Measurements from ENCODE around the gene CCNK.

The CCNK gene

DNA sequence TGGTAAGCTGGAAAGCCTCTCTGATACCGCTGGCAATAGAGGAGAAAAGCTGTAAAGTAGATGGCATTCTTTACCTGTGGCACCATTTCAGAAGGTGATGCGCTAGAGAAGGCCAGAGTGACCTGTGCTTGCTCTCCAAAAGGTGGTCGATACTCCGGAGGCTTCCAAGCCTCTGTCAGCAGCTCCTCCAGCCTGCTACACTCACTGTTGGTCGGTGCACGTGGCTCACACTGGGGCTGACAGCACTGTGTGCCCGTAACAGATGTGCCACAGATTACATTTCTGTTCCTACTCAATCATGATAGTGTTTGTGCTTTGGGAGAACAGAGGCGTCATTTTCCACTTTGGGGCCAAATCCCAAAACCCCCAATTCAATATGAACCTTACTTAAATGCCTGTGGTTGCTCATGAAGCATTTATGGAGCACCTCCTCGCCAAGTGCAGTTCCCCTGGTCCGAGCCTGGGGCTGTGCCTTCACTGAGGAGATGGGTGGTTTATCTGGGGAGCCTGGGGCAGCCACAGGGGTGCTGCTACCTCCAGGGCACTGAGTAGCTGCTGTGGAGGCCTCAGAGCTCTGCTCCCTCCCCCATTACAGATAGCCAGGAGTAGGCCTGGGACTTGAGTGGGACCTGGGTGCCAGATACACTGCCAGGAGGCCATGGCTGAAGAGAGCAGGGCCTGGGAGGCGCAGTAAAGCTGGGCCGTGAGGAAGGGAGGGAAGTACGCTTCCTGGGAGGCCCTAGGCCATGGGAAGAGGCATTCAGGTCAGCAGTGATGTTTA lies 26.8 kb downstream of the CCNK start:
- TF ChIP-seq, protein P1, sequence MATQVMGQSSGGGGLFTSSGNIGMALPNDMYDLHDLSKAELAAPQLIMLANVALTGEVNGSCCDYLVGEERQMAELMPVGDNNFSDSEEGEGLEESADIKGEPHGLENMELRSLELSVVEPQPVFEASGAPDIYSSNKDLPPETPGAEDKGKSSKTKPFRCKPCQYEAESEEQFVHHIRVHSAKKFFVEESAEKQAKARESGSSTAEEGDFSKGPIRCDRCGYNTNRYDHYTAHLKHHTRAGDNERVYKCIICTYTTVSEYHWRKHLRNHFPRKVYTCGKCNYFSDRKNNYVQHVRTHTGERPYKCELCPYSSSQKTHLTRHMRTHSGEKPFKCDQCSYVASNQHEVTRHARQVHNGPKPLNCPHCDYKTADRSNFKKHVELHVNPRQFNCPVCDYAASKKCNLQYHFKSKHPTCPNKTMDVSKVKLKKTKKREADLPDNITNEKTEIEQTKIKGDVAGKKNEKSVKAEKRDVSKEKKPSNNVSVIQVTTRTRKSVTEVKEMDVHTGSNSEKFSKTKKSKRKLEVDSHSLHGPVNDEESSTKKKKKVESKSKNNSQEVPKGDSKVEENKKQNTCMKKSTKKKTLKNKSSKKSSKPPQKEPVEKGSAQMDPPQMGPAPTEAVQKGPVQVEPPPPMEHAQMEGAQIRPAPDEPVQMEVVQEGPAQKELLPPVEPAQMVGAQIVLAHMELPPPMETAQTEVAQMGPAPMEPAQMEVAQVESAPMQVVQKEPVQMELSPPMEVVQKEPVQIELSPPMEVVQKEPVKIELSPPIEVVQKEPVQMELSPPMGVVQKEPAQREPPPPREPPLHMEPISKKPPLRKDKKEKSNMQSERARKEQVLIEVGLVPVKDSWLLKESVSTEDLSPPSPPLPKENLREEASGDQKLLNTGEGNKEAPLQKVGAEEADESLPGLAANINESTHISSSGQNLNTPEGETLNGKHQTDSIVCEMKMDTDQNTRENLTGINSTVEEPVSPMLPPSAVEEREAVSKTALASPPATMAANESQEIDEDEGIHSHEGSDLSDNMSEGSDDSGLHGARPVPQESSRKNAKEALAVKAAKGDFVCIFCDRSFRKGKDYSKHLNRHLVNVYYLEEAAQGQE (IDR thresholded peaks at IDR 0.05; ENCODE audit: insufficient read depth in 1 of 2, low read depth in 2 of 2, low read length in 2 of 2) = no peak
- TF ChIP-seq POLR2AphosphoS5 (IDR thresholded peaks at IDR 0.05; ENCODE audit: low read depth, low read length) (no peak), TAF1 (IDR thresholded peaks at IDR 0.05; ENCODE audit: borderline replicate concordance, insufficient read depth, low read length) (no peak), FOXP2 (optimal IDR thresholded peaks at IDR 0.05; ENCODE audit: borderline replicate concordance, extremely low read depth, extremely low read length, insufficient read depth) (no peak), SIN3A (IDR thresholded peaks at IDR 0.05; ENCODE audit: borderline replicate concordance, insufficient read depth, low read length) (no peak)

DNA sequence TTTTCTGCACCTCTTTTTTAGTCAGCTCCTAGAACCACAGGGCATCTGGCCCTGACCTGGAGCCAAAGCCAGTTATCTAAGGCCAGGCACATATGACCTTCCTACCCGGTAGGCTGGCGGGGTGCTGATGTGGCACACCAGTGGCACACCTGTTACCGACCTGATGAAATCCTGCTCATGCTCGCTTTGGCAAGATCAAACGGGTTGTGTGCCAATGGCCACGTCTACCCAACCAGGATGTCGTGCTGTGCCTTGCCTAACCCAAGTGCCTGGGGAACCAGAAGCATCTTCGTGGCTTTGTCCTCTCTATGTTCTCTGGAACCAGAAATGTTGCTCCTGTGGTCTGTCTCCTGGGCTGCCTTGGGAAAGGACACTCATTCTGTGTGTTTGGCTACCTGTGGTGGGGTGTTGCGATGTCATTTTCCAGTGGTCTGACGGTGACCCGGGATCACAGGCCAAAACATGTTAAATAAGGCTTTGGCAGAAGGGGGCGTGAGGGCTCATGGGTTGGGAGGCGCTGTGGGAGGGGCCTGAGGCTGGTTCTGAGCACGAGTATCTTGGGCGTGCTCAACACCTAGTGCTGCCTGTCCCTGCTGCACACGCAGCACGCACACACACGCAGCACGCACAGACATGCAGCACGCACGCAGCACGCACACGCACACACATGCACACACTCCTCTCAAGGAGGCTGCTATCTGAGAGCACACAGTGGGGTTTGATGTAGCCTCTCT lies 27.9 kb downstream of the CCNK start:
- TF ChIP-seq FOXP2 (optimal IDR thresholded peaks at IDR 0.05; ENCODE audit: borderline replicate concordance, extremely low read depth, extremely low read length, insufficient read depth) (no peak), TAF1 (IDR thresholded peaks at IDR 0.05; ENCODE audit: borderline replicate concordance, insufficient read depth, low read length) (no peak), POLR2AphosphoS5 (IDR thresholded peaks at IDR 0.05; ENCODE audit: low read depth, low read length) (no peak), SIN3A (IDR thresholded peaks at IDR 0.05; ENCODE audit: borderline replicate concordance, insufficient read depth, low read length) (no peak)
- TF ChIP-seq, protein P1 (IDR thresholded peaks at IDR 0.05; ENCODE audit: insufficient read depth in 1 of 2, low read depth in 2 of 2, low read length in 2 of 2) = no peak

DNA sequence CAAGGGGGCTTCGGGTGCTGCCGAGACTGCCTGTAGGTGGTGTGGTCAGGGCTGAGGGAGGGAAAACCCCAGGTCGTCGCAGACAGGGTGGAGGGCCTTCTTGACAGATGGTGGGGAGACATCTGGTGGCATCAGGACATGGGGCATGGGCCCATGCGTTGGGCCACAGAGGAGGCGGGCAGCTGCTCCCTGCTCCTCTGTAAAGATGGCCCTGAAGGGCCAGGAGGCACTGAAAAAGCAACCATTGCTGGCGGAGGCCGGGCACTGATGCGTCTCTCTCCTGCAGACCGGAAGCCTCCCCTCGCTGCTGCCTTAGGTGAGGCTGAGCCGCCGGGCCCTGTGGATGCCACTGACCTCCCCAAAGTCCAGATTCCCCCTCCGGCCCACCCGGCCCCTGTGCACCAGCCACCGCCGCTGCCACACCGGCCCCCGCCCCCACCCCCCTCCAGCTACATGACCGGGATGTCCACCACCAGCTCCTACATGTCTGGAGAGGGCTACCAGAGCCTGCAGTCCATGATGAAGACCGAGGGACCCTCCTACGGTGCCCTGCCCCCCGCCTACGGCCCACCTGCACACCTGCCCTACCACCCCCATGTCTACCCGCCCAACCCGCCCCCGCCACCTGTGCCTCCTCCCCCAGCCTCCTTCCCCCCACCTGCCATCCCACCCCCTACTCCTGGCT lies 28.8 kb downstream of the CCNK start:
- no peak for TF ChIP-seq TAF1 (IDR thresholded peaks at IDR 0.05; ENCODE audit: borderline replicate concordance, insufficient read depth, low read length)
- no peak for TF ChIP-seq FOXP2 (optimal IDR thresholded peaks at IDR 0.05; ENCODE audit: borderline replicate concordance, extremely low read depth, extremely low read length, insufficient read depth)
- no peak for TF ChIP-seq POLR2AphosphoS5 (IDR thresholded peaks at IDR 0.05; ENCODE audit: low read depth, low read length)
- no peak for TF ChIP-seq SIN3A (IDR thresholded peaks at IDR 0.05; ENCODE audit: borderline replicate concordance, insufficient read depth, low read length)
- TF ChIP-seq, protein P1 (IDR thresholded peaks at IDR 0.05; ENCODE audit: insufficient read depth in 1 of 2, low read depth in 2 of 2, low read length in 2 of 2) = no peak

DNA sequence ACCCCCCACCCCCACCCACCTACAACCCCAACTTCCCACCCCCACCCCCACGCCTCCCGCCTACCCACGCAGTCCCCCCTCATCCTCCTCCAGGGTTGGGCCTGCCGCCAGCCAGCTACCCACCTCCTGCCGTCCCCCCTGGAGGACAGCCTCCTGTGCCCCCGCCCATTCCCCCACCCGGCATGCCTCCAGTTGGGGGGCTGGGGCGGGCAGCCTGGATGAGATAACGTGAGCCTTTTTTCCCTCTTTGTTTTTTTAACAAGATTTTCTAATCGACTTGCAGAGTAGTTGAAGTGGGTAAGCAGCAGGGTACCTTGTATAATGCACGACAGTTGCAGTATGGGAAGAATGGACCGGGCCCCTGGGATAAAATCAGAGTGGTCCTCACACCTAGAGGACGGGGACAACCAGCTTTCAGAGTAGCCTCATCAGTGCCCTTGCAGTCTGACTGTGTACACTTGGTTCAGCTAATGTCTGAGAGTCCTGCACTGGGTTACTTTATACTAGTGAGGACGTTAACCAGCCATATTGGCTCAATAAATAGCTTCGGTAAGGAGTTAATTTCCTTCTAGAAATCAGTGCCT lies 29.4 kb downstream of the CCNK start:
- no peak for TF ChIP-seq FOXP2 (optimal IDR thresholded peaks at IDR 0.05; ENCODE audit: borderline replicate concordance, extremely low read depth, extremely low read length, insufficient read depth)
- no peak for TF ChIP-seq SIN3A (IDR thresholded peaks at IDR 0.05; ENCODE audit: borderline replicate concordance, insufficient read depth, low read length)
- TF ChIP-seq POLR2AphosphoS5 (IDR thresholded peaks at IDR 0.05; ENCODE audit: low read depth, low read length) = no peak
- TF ChIP-seq TAF1 (IDR thresholded peaks at IDR 0.05; ENCODE audit: borderline replicate concordance, insufficient read depth, low read length) = no peak
- TF ChIP-seq, protein P1 (IDR thresholded peaks at IDR 0.05; ENCODE audit: insufficient read depth in 1 of 2, low read depth in 2 of 2, low read length in 2 of 2) = no peak

Data from PFSK-1 (cell line).